Measurements from ENCODE around the gene ACACB.

The ACACB gene

GRCh38 chr12:109266106-109266879 is 149.9 kb downstream of the ACACB start:
- TF ChIP-seq, protein P1, sequence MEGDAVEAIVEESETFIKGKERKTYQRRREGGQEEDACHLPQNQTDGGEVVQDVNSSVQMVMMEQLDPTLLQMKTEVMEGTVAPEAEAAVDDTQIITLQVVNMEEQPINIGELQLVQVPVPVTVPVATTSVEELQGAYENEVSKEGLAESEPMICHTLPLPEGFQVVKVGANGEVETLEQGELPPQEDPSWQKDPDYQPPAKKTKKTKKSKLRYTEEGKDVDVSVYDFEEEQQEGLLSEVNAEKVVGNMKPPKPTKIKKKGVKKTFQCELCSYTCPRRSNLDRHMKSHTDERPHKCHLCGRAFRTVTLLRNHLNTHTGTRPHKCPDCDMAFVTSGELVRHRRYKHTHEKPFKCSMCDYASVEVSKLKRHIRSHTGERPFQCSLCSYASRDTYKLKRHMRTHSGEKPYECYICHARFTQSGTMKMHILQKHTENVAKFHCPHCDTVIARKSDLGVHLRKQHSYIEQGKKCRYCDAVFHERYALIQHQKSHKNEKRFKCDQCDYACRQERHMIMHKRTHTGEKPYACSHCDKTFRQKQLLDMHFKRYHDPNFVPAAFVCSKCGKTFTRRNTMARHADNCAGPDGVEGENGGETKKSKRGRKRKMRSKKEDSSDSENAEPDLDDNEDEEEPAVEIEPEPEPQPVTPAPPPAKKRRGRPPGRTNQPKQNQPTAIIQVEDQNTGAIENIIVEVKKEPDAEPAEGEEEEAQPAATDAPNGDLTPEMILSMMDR (IDR thresholded peaks at IDR 0.05; ENCODE audit: low read depth, low read length), result no peak
- H3K27me3 ChIP-seq, result no peaks in the 10 kb centered on the region
- H3K4me1 ChIP-seq, result no peaks in the 10 kb centered on the region
- H3K9me3 ChIP-seq, result no peaks in the 10 kb centered on the region
- no peaks in the 10 kb centered on the region for H3K36me3 ChIP-seq
- no peak for DNase-seq
- no peak overlapping the region for H3K4me3 ChIP-seq (ENCODE audit: low read depth, low read length)

DNA sequence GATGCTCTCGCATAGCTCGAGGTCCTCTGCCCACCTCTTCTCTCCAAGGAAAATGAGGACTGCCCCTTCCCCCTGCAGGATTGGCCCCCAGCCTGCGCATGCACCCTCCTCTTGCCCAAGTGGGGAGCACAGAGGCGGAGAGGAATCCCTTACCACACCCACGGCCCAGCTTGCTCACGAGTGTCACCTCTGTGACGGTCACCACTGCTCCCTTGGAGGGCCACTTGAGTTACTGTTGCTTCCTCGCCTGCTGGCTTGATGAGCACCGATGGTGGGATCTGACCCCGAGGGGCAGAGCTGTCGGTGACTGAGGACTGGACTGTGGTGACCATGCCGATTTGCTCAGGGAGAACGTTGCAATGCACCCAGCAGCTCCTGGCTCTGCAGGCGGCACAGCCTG is 151.0 kb downstream of the ACACB start:
- Histone ChIP-seq H3K9me3 (no peaks in the 10 kb centered on the region), H3K36me3 (no peaks in the 10 kb centered on the region), H3K27me3 (no peaks in the 10 kb centered on the region), H3K4me1 (no peaks in the 10 kb centered on the region), H3K4me3 (ENCODE audit: low read depth, low read length) (no peak overlapping the region)
- TF ChIP-seq, protein P1 (IDR thresholded peaks at IDR 0.05; ENCODE audit: low read depth, low read length), result no peak
- DNase-seq, result no peak

GRCh38 chr12:109268896-109269295 is 152.5 kb downstream of the ACACB start:
- Histone ChIP-seq H3K4me3 (ENCODE audit: low read depth, low read length) (no peak overlapping the region), H3K4me1 (no peaks in the 10 kb centered on the region)
- TF ChIP-seq, protein P1 (IDR thresholded peaks at IDR 0.05; ENCODE audit: low read depth, low read length), result no peak

DNA sequence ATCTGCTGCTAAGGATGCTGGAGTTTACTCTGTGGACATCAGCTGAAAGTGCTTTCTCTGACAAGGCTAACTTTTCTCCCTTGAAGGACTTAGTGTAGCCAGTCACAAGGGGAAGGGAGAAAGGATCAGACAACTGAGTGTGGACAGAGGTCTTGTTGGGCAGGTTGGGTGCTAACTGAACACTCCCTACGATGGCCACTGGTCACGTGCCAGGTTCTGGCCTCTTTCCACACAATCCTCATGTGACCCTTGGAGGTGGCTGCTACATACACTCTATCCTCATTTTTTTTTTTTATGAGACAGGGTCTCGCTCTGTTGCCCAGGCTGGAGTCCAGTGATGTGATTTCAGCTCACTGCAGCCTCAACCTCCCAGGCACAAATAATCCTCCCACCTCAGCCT is 153.0 kb downstream of the ACACB start:
- no peaks in the 10 kb centered on the region for H3K9me3 ChIP-seq
- no peaks in the 10 kb centered on the region for H3K4me1 ChIP-seq
- H3K4me3 ChIP-seq (ENCODE audit: low read depth, low read length), result no peak overlapping the region
- no peak for DNase-seq
- TF ChIP-seq, protein P1 (IDR thresholded peaks at IDR 0.05; ENCODE audit: low read depth, low read length), result no peak
- no peaks in the 10 kb centered on the region for H3K27me3 ChIP-seq
- H3K36me3 ChIP-seq, result no peaks in the 10 kb centered on the region

More at GRCh38 chr12:109268896-109269295, 152.5 kb downstream of the ACACB start:
- H3K9me3 ChIP-seq, result no peaks in the 10 kb centered on the region
- H3K27me3 ChIP-seq, result no peaks in the 10 kb centered on the region
- DNase-seq, result no peak
- no peaks in the 10 kb centered on the region for H3K36me3 ChIP-seq

- Histone ChIP-seq H3K27me3 (no peaks in the 10 kb centered on the region), H3K4me1 (no peaks in the 10 kb centered on the region), H3K36me3 (no peaks in the 10 kb centered on the region), H3K4me3 (ENCODE audit: low read depth, low read length) (no peak overlapping the region), H3K9me3 (no peaks in the 10 kb centered on the region)
- no peak for DNase-seq
- TF ChIP-seq, protein P1 (IDR thresholded peaks at IDR 0.05; ENCODE audit: low read depth, low read length), result no peak
These were observed 154.1 kb downstream of the ACACB start for GRCh38 chr12:109270494-109270893.

DNA sequence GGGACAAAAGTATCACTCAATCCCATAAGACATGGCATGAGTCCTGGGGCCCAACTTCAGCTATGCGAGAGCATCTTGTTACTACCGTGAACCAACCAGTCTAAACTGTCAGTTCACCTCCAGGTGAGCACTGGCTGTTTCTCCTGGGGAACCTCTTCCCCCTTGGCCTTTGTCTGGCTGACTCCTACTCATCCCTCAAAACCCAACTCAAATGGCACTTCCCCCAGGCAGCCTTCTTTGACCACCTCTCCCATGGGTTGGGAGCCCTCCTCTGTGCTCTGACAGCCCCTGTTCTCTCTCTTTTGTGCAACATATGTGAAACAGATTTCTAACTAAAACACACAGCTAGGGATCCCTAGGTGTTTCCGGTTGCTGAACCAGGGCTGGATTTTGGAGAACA is 155.0 kb downstream of the ACACB start:
- Histone ChIP-seq H3K4me1 (no peaks in the 10 kb centered on the region), H3K4me3 (ENCODE audit: low read depth, low read length) (no peak overlapping the region), H3K36me3 (no peaks in the 10 kb centered on the region), H3K9me3 (no peaks in the 10 kb centered on the region), H3K27me3 (no peaks in the 10 kb centered on the region)
- TF ChIP-seq, protein P1 (IDR thresholded peaks at IDR 0.05; ENCODE audit: low read depth, low read length), result no peak
- DNase-seq, result no peak

Measured in BE2C (cell line).